Stimulated activated CD4-positive, alpha-beta T cell treated with anti-CD3 and anti-CD28 coated beads, Interleukin-4, amount 100 ng/mL, for 1 hour (primary cell): ENCODE data around the gene FAM241B.

Experiments
- DNase-seq: peaks from one replicate; pipeline ENCODE4 v3.0.0-alpha.2; 2020

FAM241B gene

GRCh38 chr10:69629897-69630650, at the start of gene FAM241B:
TSS of gene FAM241B (plus strand) at chr10:69630247. CDS start at chr10:69631744, 1,497 bp downstream.
- DNase-seq, result peak; percentile 71

- no peak for DNase-seq
Observed at GRCh38 chr10:69580435-69580834, 49.6 kb upstream of the FAM241B start.

GRCh38 chr10:69583106-69583505, 46.9 kb upstream of the FAM241B start:
- no peak for DNase-seq

GRCh38 chr10:69584624-69585023, 45.4 kb upstream of the FAM241B start:
- no peak for DNase-seq

GRCh38 chr10:69588358-69588757, 41.7 kb upstream of the FAM241B start:
- DNase-seq, result no peak

- no peak for DNase-seq
Observed at GRCh38 chr10:69600761-69601330, 29.2 kb upstream of the FAM241B start.

GRCh38 chr10:69609077-69609476, 21.0 kb upstream of the FAM241B start:
- DNase-seq, result no peak

- no peak for DNase-seq
Observed at GRCh38 chr10:69612760-69613159, 17.3 kb upstream of the FAM241B start.

GRCh38 chr10:69614130-69614529, 15.9 kb upstream of the FAM241B start:
- DNase-seq, result no peak

- DNase-seq, result no peak
Observed at GRCh38 chr10:69616358-69616757, 13.7 kb upstream of the FAM241B start.

- DNase-seq, result no peak
Observed at GRCh38 chr10:69618746-69619145, 11.3 kb upstream of the FAM241B start.

GRCh38 chr10:69619626-69620025, 10.4 kb upstream of the FAM241B start:
- DNase-seq, result no peak

GRCh38 chr10:69620625-69621024, 9.4 kb upstream of the FAM241B start:
- DNase-seq, result no peak

- no peak for DNase-seq
Observed at GRCh38 chr10:69624245-69624786, 5.7 kb upstream of the FAM241B start.

- no peak for DNase-seq
Observed at GRCh38 chr10:69626826-69627225, 3.2 kb upstream of the FAM241B start.

- DNase-seq, result no peak
Observed at GRCh38 chr10:69628891-69629290, 1.2 kb upstream of the FAM241B start.

GRCh38 chr10:69629519-69629896, 539 bp upstream of the FAM241B start:
- no peak for DNase-seq

- no peak for DNase-seq
Observed at GRCh38 chr10:69630651-69631400, 779 bp downstream of the FAM241B start.

GRCh38 chr10:69631566-69631965, 1.5 kb downstream of the FAM241B start:
- DNase-seq, result no peak

- DNase-seq, result no peak
Observed at GRCh38 chr10:69632516-69633199, 2.6 kb downstream of the FAM241B start.

GRCh38 chr10:69633673-69634635, 3.9 kb downstream of the FAM241B start:
- DNase-seq, result no peak
